HG03066 (cell line): ENCODE measurements around the gene ATXN3.

Source experiments
- ATAC-seq: cut with Tn5 transposase; IDR thresholded peaks from one replicate; pipeline ENCODE4 v1.9.1; 2021; ENCODE audit warnings: low read depth; ENCODE audit not compliant: unreplicated experiment

ATXN3 gene

DNA sequence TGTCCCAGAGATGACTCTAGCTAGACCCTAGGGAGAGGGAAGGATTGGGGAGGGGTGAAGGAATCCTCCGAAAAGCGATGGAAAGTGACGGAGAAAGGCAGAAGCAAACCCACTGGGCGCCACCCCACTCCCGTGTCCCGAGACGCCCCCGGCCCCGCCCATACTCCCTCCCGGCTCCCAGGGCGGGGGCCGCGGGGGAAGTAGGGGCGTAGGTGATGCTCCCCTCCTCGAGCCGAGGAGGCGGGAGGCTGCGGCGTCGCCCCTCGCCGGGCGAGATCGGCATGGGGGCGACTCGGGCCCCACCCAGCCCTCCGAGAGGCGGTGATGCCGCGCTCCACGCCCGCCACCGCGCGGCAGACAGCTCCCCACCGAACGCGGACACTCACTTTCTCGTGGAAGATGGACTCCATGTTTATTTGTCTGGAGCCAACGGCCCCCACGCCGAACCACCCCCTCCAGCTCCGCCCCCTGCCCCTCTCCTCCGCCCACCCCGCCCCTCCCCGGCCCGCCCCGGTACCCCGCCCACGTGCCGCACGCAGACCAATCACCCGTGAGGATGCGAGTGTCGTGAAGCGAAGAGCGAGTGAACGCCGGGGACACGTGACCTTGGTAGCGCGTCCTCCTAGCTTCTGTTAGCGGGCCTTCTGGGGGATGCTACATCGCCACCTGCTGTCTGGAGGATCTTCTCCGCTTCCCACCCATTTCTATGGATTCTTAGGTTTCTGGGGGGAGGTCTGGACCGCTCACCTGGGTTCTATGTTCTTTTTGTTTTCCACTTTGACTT is at the start of gene ATXN3:
Gene ATXN3 (minus strand): TSS at position 440 of the 784 bp plus-strand sequence. CDS start 30 bp downstream, at position 410.
- ATAC-seq: peak; percentile 81

DNA sequence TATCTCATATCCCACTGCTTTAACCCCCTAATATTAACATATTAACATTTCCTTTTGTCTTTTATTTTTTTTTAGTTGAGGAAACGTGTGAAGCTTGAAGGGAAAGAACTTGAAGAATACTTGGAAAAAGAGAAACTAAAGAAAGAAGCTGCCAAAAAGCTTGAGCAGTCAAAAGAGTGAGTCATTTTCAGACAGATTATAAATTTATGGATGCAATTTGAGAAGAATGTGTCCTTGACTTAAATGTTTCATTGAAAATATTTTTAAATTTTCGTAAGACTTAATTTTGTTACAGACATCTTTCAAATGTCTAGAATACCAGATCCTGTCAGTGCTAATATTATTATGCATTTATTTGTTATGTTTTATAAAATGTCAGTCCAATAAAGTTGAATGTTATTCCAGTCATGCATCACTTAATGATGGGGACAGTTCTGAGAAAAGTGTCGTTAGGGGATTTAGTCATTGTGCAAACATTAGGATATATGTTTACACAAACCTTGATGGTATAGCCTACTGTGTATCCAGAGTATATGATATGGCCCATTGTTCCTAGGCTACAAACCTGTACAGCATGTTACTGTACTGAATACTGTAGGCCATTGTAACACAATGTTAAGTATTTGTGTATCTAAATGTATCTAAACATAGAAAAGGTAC is 48.0 kb upstream of the ATXN3 start:
- no peak for ATAC-seq

DNA sequence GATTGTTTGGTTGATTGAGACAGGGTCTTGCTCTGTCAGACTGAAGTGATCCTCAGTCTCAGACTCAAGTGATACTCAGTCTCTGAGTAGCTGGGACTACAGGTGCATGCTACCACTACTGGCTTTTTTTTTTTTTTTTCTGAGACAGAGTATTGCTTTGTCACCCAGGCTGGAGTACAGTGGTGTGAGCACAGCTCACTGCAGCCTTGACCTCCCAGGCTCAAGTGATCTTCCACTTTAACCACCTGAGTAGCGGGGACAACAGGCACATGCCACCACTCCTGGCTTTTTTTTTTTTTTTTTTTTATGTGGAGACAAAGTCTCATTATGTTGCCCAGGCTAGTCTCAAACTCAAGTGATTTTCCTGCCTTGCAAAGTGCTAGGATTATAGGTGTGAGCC is 47.2 kb upstream of the ATXN3 start:
- no peak for ATAC-seq

GRCh38 chr14:92144708-92145107 is 38.3 kb upstream of the ATXN3 start:
- ATAC-seq: no peak

- ATAC-seq: no peak
Observed at GRCh38 chr14:92143962-92144361, 37.6 kb upstream of the ATXN3 start.

GRCh38 chr14:92143309-92143708 is 36.9 kb upstream of the ATXN3 start:
- ATAC-seq: no peak

- ATAC-seq: no peak
Observed at GRCh38 chr14:92135269-92135668, 28.9 kb upstream of the ATXN3 start.

DNA sequence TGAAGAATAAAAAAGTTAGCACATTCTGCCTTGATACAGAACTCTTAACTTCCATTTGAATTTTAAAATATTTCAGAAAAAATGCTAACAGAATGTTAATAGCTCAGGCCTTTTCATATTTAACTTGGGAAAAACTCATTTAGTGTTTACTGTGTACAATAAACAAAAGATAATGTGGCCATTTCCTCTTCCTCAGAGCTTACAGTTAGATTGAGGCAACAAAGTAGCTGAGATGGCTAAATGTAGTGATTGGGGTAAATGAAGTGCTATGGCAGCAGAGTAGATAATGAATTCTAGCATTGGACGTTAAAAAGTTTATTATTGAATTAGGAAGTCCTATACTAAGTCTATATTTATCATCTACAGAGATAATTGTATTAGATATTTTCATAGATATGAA is 28.1 kb upstream of the ATXN3 start:
- ATAC-seq: no peak

GRCh38 chr14:92122761-92123160 is 16.4 kb upstream of the ATXN3 start:
- ATAC-seq: no peak

DNA sequence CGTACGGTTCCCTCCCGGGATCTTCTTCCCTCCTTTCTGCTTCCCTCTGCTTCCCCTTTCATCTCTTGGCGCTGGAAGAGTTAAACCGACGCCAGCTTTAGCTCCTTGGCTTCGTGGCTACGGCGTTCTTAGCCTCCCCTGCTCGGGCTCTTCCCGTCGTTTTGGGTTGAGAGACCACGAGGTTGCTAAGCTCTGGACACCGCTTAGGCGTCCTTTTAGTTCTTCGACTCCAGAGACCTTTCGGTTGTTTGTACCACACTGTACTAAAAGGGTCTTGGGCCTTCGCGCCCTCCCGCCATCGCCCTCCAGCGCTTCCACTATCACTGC is 15.9 kb upstream of the ATXN3 start:
- ATAC-seq: no peak

DNA sequence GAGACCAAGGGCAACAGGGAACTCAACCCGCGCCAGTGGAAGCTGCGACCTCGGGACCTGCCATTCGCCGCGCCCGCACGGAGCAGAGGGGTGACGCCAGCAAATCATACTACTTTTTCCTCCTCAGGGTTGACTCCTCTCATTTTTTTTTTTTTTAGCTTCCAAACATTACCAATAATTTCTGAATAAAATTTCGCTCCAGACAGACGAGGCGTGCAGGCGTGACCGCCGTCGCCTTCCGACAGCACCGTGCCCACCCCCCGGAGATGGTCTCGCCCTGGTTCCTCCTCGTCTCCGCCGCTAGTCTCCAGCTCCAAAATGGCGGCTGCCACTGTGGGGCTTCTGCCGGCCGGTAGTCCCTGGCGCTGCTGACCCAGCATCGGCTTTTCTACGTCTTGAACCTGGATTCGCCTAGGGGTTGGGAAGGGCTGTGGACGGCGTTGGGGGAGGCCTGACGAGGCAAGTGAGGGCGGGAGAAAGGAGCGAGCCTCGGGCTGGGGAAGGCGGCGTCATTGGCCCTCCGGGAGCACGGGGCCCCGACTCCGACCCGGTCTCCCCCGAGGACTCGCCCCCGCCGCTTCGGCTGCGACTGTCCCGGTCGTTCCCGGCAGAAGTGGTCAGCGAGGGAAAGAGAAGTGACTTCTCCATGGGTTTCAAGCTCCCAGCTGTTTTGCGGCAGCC is 15.4 kb upstream of the ATXN3 start, which contains the start of the genes CPSF2 and NDUFB1:
Gene CPSF2 (plus strand): TSS at position 300 of the 681 bp plus-strand sequence. CDS start 9,016 bp downstream, outside the sequence.
Gene NDUFB1 (minus strand): TSS at position 37 of the 681 bp plus-strand sequence. CDS start 4,069 bp downstream, outside the sequence.
- ATAC-seq: peak; percentile 86

DNA sequence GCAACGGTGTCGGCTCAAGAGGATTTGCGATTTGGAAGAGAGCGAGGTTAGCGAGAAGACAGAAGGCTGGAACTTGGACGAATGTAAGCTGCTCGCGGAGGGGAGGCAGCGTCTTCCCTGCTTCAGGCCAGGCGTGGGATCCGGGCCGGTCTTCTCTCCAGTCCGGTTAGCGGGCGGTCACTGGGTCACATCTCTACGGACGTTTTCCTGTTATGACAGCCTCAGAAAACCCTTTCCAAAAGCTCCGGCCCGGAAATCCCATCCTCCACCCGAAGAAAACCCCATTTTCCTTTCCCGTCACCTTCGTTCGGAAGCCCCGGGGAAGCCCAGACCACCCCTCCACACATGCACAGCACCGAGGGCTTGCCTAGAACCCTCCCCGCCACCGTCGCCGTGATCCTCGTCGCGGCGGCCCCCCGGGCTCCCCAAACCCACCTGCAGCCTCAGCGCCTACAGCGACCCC is 14.9 kb upstream of the ATXN3 start:
- ATAC-seq: peak; percentile 24

DNA sequence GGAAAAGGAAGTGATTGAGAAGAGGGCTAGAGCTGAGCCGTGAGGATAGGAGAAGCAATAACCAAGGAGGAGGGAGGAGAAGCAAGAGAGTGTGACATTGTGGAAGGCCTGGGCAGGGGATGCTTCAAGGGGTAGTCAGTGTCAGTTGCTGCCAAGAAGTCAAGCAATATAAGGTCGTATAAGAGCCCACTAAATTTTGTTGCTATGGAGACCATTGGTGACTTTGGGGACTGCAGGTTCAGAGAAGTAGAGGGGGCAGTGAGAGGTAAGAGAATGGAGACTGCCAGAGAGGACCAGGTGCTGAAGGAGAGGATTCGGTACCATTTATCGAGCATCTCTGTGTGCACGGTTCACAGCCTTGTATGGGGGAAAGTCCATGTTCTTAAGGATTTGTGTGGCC is 3.1 kb upstream of the ATXN3 start:
- no peak for ATAC-seq

GRCh38 chr14:92108345-92109254 is 2.2 kb upstream of the ATXN3 start:
- ATAC-seq: no peak

DNA sequence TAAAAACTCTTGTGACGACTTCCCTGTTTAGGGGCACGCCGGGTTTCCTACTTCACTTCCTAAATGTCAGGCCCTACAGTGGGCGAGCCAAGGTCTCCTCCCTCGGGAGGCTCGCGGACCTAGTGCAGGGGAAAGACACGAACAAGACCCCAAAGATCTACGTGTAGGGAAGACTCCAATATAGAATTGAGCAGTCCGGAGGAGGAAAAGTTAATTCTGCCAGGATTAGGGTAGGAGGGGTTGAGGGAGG is 564 bp downstream of the ATXN3 start:
- peak; percentile 14 for ATAC-seq

DNA sequence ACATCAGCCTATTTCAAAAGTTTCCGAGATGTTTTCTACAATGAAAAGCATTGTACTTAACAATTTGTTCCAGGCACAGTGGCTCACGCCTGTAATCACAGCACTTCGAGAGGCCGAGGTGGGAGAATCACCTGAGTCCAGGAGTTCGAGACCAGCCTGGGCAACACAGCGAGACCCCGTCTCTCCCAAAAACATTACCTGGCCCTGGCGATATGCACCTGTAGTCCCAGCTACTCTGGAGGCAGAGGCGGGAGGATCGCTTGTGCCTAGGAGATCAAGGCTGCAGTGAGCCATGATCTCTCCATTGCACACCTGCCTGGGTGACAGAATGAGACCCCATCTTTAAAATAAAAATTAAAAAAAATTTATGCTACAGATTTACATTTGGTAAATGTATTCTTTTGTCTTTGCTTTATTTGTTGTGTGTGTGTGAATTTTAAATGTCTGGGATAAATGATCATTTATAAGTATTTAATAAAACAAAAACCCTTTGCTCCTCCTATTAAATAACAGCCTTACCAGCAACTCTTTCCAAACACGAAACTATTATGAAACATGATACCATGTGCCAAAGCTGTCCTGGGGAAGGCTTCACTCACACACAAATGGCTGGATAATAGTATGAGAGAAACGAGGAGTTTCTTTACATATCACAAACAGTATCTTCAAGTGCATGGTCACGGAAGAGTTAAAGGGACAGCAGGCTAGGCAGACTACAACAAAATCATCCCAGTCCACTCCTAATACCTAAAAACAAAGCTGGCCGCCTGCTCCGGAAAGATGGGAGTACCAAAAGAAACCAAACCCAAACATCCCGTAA is 1.1 kb downstream of the ATXN3 start:
- no peak for ATAC-seq

- no peak for ATAC-seq
Observed at GRCh38 chr14:92103363-92103989, 2.9 kb downstream of the ATXN3 start.

- no peak for ATAC-seq
Observed at GRCh38 chr14:92099802-92100201, 6.6 kb downstream of the ATXN3 start.

DNA sequence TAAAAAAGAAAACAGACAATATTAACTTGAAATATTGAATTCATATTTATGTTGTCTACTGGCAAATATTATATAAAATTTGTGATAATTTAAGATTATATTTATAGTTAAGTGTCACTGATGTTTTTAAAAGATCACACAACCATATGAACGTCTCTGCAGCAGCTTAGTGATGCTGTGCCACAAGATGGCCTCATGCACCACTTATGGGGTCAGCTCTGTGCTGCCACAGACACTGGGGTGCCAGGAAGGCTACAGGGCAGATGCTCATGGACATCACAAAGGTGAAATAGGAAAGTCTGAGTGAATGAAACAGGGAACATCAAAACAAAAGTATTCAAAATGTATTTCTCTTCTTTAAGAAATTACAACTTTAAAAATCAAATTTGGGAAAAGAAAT is 13.1 kb downstream of the ATXN3 start:
- ATAC-seq: no peak
